Measurements from ENCODE around the gene PEX10.
A peak's percentile ranks its signal among the peaks of the same experiment; 100 is the strongest.

The PEX10 gene

DNA sequence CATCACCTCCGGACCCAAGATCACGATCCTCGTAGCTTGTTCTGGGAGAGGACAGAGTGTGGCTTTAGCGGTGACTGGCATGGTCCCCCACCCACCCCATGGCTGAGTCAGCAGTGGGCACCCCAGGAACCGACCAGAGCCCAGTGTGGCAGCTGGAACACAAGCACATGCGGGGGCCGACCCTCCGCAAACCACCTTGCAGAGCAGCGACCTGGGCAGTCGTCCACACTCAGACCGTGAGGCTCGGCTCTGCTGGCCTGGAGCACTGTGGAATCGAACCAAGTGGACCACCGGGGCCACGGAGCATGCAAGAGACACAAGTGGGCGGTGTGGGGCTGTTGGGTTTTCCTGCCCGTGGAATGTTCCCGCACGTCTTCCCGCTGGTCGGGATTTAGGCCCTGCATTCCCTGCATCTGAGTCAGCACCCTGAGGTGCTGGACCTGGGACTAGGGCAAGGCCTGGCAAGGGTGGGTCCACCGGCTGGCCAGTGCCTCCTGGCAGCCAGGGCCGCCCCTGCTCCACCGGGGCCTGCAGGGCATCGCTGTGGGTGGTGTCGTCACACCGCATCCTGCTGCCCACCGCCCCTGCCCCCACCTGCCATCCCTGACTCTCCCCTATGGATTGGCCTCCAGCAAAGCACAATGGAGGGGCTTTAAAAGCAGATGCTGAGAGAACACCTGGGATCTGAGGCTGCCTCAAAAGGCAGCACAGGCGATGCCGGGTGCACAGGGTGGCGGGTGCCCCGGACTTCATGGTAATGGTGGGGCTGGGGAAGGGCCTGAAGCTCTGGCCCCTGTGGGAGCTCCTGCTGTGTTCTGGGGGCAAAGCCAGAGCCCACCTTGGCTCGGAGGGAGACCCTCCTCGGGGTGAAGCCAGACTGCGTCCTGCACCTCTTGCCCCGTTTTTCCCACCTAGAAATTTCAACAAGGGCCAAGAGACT lies 39.5 kb downstream of the PEX10 start:
- peak; percentile 14 for DNase-seq

DNA sequence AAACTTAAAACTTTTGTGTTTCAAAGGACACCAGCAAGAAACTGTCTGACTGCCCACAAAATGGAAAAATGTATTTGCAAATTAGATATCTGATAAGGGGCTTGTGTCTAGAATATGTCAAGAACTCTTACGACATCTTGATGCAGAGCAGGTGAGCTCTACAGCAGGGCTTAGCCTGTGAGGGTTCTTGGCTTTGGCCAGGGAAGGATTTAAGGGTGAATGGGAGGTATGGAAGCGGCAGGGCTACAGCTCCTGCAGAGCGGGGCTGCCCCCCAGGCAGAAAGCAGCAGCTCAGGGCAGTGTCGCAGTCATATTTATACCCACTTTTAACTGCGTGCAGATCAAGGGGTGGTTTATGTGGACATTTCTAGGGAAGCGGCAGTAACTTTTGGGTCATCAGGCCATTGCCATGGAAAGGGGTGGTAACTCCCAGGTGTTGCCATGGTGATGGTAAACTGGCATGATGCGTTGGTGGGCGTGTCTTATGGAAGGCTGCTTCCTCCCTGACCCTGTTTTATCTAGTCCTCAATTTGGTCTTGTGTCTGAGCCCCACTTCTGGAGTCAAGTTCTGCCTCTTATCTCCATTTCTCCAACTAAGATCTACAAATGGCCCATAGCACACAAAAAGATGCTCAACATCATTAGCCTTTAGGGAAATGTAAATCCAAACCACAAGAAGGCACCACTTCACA lies 44.2 kb downstream of the PEX10 start:
- peak; percentile 12 for DNase-seq

DNA sequence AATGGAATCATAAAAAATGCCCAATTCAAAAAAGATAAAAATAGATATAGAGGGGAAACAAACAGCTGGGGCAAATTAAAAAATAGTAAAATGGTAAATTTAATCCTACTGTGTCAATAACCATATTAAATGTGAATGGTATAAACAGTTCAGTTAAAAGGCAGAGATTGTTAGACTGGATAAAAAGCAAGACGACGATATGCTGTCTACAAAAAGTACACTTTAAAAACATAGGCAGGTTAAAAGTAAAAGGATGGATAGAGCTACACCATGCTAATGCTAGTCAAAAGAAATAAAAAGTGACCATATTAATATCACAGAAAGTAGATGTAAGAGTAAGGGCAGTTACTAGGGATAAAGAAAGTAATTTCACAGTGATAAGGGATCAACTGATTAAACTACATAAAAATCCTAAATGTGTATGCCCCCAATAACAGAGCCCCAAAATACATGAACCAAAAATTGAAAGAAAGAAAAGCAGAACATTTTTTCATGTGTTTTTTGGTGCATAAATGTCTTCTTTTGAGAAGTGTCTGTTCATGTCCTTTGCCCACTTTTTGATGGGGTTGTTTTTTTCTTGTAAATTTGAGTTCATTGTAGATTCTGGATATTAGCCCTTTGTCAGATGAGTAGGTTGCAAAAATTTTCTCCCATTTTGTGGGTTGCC lies 48.4 kb downstream of the PEX10 start:
- no peak for DNase-seq

DNA sequence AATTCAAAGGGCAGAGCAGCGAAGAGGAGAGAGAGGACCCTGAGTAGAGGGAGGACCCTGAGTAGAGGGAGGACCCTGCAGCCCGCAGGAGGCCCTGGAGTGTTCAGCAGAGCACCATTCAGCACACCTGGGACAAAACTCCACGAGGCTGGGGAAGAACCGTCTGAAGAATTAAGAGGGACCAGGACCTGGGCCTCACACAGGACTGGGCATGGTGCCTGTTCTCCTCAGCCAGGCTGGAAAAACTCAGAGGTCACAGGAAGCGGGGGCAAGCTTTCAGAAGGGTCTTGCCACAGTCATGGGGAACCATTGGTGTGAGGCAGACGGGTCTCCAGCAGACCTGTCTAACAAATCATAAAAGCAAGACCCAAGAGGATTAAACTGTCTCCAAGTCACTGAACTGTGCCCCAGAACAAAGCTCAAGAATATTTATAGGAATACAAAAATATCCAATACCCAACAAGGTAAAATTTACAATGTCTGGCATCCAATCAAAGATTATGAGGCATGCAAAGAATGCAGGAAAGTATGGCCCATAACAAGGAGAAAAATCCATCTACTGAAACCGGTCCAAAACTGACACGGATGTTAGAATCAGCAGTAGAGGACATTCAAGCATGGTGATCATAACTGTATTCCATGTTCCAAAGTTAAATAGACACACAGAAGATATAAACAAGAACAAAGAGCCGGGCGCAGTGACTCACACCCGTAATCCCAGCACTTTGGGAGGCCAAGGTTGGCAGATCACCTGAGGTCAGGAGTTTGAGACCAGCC lies 51.6 kb downstream of the PEX10 start:
- DNase-seq = no peak

DNA sequence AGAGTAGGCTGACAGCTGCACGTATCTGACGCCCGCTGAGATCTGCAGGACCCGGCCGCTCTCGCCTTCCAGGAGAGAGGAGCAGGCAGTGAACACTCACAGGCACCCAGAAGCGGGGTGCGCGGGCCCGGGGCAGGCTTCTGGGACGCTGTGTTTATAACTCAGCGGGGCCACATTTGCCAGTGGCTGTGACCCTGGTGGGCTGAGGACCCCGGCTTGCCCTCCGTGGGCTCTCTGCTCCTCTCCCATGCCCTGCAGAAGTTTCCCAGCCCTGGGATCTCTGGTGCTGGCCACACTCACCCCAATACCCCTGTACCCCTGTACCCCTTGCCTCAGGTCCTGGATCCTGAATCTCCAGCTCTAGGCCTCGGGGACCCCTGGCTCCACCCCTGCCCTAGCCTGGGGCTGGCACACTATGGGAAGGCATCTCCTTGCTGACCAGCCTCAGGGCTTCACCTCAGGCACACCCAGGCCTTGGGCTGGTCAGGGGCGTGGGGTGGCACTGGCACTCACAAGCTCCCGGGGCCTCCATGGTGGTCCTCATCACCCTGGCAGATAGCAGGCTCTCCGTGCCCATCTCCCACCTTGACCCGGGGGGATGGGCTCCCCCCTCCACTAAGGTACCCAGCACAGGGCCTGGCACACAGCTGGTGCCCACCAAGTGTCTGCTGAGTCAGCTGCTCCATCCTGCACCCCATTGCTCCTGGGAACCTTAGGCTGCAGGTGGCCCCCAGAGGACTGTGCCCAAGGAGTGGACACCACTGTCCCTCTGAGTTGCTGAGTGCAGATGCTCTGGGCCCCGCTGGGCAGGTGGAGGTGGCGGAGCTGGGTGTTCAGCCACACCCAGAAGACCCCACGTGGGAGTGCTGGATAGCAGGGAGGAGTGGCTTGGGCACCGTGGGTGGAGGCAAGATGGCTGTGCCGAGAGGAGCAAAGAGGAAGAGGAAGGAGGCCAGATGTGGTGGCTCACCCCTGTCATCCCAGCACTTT lies 53.4 kb downstream of the PEX10 start:
- no peak for DNase-seq

DNA sequence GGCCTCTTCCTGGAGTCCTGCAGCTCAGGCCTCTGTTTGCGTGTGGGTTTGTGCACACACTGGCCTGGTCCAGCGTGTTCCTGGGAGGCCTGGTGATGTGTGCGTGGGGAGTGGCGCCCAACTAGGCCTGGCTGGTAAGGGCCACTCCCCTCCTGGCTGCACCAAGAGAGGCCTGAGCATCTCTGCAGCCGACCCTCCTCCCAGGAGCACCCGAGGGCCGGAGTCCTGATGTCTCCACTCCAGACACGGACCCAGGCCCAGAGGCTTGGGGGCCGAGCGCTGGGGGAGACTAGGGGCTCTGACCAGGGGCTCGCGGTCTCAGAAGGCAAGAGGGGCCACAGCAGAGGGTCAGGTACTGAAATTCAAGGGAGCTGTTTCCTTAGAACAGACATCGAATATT lies 54.3 kb downstream of the PEX10 start:
- no peak for DNase-seq

DNA sequence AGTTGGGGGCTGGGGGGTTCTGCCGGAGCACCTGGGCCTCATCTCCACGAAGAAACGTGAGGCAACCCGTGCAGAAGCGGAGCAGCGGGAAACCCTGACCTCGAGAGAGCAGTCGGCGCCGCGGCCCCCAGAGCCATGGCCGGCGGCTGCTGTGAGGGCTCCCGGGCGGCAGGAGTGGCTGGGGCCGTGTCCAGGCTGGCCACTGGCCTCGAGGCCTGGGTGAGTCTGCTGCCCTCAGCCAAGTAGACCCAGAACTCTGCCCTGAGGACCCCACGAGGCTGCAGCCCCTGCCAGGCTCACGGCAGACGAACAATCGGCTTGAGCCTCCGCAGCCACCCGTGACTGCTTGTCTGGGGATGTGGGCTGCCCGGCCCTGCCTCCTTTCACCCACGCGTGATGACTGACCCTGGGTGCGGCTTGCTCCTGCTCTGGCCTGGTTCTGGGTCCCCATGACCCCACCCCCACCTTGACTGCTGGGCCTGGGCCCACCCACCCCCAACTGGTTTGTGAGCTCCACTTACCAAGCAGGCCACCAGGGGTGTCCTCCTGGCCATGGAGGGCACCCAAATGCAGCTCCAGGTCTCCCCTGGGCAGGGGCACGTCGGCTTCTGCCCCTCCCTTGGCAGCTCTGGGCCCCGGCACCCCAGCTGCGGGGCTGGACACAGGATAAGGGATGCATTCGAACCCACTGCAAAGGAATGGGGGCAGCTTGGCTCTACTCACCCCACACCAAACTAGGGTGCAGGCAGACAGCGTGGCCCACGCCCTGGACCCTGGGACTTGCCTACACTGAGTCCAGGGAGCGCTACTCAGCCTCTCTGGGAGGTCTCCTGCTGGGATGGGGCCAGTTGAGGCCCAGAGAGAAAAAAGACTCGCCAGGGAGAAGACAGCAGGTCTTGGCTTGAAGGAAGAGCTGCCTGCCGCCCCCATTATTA lies 55.2 kb downstream of the PEX10 start:
- DNase-seq = no peak

DNA sequence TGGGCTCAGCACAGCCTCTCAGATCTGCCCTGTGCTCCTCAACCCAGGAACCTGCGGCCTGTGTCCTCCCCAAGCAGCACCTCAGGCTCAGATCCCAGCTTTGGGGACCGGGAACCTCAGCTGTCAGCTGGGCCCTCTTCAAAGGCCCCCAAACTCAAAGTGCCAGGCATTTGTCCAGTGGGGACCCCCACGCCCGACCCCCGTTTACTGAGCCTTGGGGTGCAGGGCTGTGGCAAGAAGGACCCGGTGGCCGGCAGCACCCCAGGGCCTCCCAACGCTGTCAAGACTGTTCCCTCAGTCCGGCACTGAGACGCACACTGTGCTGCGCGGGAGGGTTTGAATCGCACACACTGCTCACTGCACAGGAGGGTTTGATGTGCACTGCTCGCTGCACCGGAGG lies 56.0 kb downstream of the PEX10 start:
- no peak for DNase-seq

DNA sequence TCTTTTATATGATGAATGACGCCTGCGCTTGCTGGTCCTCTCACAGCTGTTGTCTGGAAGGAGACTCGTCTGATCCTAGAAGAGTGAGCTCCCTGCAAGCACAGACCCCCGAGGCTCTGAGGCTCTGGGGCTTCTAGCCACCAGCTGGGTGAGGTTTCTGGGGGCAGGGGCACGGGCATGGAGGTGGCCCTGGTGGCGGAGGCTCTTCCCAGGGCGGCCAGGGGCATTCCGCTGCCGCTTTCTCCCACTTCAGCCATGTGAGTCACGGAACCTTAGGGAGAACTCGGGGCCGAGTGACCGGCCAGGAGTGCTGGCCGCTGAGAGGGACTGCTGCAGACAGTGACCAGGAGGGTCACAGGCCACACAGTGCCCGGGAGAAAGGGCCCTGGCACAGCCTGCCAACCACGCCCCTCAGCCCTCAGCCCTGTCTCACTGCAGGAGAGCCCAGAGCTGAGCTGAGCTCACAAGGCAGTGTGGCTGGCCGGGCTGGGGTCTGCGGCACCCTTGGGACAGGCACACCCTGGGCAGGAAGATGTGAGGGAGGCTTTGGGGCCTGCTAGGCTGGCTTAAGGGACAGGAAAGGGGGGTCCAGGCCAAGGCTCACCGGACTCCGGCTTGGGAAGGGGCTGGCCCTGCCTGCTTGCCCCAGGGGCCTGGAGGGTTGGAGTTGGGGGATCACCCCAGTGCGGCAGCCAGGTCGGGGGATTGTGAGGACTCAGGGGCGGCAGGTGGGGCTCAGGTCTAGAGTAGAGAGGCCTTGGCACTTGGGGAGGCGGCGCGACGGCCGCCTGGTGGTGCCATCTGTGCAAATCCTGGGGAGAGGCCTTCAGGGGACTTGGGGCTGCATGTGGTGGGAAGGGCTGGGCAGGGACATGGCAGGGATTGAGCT lies 56.7 kb downstream of the PEX10 start:
- DNase-seq = no peak

DNA sequence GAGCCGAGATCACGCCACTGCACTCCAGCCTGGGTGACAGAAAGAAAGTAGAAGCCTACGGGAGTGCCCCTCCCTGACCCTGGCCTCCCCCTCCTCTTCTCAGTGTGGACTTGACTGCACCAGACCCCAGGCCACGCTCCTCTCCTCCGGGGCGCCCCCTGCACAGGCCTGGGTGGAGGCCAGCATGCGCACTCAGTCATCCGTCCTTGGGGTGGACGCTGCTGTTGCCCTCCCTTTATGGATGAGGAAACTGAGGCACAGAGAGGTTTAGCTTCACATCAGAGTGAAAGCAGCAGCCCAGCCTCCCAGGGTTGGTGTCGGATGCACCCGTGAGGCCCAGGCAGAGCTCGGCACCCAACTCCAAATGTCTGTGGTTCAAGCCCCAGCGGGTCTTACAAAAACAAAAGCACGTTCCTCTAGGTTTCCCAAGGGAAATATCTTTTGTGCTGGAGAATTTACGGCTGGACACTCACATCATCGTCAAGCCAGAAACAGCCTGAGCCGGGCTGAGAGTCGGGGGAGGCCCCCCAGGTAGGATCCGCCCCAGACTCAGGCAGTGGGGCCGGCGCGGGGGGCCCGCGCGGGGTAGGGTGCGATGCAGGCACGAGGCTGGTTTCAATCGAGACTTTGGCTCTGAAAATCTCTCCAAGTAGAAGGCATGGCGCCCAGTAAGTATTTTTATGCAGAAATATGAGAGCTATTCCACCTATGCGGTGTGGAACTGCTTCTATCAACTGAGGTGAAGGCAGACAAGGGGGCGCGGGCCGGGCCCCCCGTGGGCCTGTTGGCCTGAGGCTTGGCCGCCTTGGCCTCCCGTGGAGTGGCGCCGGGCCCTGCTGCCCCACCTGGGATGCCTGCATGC lies 57.6 kb downstream of the PEX10 start:
- no peak for DNase-seq
